Activated naive CD4-positive, alpha-beta T cell treated with anti-CD3 and anti-CD28 coated beads, Interleukin-2, amount 50 U/mL, for 24 hours (primary cell): Measurements from ENCODE around the gene PROP1.
"Not testable (repeated sequence)": the region's sequence is repeated elsewhere in the genome, so short reads cannot be mapped to it uniquely, and the experiment has no call there.

Experiments
- H3K27ac Mint-ChIP-seq: one replicate; pipeline ENCODE4 v1.8.0; 2021; ENCODE audit warnings: mild to moderate bottlenecking, mixed read lengths
- H3K27me3 Mint-ChIP-seq: one replicate; pipeline ENCODE4 v1.8.0; 2021; ENCODE audit warnings: mixed read lengths
- H3K36me3 Mint-ChIP-seq: one replicate; pipeline ENCODE4 v1.8.0; 2021; ENCODE audit warnings: mixed read lengths
- H3K4me1 Mint-ChIP-seq: one replicate; pipeline ENCODE4 v1.8.0; 2021; ENCODE audit warnings: mixed read lengths
- H3K4me3 Mint-ChIP-seq: one replicate; pipeline ENCODE4 v1.8.0; 2021; ENCODE audit warnings: mild to moderate bottlenecking, mixed read lengths
- H3K9me3 Mint-ChIP-seq: one replicate; pipeline ENCODE4 v1.8.0; 2021; ENCODE audit warnings: mixed read lengths

The PROP1 gene

DNA sequence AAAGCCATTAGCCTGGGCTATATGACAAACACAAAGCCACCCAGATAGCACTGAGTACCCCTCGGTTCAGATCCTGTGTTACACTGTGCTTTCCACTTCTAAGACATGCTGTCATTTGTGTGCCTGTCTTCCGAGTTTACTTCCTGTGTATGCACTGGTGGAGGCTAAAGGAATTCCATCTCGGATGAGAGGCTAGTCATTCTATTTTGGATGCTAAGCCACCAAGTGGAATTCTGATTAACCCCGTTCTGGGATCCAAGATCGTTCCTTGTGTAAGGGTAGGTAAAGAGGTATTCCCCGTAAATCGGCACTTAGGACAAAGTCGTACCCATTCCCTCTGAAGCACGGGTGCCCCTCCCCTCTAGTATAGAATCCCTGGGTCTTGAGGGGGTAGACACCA, 8.7 kb downstream of the PROP1 start:
- Mint-ChIP-seq H3K36me3 (no peaks in the 10 kb centered on the region), H3K4me3 (no peak overlapping the region), H3K4me1 (peaks cover 5% of the 10 kb centered on the region), H3K27me3 (peaks cover 28% of the 10 kb centered on the region), H3K9me3 (no peaks in the 10 kb centered on the region), H3K27ac (no peak overlapping the region)

DNA sequence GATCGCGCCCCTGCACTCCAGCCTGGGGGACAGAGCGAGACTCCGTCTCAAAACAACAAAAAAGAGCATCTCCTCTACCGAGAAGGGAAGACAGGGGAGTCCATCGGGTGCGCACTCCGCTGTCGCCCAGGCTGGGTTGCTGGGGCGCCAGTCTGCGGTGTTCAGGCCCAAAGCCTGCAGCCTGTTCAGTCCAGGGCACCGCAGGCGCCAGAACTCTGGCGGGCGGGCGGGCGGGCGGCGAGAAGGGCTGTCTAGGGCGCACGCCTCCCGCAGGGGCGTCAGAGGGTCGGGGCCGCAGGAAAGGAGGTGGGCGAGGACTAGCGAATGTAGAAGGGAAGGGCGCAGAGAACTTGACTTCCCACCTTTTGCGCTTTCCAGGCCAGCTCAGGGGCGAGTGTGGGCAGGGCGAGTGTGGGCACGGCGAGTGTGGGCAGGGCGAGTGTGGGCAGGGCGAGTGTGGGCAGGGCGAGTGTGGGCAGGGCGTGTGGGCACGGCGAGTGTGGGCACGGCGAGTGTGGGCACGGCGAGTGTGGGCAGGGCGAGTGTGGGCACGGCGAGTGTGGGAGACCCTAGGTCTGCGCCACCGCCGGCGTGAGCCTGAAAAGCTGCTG, 10.5 kb downstream of the PROP1 start:
- Mint-ChIP-seq H3K27me3 (peaks cover 35% of the 10 kb centered on the region), H3K9me3 (no peaks in the 10 kb centered on the region), H3K27ac (no peak overlapping the region), H3K36me3 (peaks cover 1% of the 10 kb centered on the region), H3K4me3 (peak overlapping the region; percentile 67), H3K4me1 (peaks cover 8% of the 10 kb centered on the region)

DNA sequence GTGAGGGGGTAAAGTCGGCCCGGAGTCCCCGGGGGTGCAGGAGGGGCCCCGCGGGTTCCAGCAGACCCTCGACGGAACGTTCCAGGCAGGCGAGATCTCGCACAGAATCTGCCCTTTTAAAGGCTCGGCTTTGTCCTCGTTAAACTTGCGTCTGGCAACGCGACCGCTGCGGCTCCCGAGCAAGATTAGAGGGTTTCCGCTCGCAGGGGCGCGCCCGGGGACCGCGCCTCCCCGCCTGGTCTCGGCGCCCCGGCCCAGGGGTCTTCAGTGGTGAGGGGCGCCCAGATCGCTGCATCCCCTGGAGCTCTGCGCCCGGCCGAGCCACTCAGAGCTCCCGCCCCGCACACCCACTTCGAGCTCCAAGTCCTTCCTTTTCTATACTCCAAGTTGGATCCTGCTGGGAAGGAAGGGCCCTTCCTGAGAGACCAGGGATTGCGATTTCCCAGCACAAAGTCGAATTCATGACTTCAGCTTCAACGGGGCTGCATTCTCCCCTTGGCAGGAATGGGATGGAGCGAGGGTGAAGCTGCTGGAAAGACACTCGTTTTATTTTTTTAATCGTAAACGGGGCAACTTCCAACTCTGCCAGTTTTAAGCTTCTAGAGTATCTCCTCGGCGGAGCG, 11.3 kb downstream of the PROP1 start:
- H3K27ac Mint-ChIP-seq, result no peak overlapping the region
- H3K9me3 Mint-ChIP-seq, result no peaks in the 10 kb centered on the region
- H3K27me3 Mint-ChIP-seq, result peaks cover 33% of the 10 kb centered on the region

DNA sequence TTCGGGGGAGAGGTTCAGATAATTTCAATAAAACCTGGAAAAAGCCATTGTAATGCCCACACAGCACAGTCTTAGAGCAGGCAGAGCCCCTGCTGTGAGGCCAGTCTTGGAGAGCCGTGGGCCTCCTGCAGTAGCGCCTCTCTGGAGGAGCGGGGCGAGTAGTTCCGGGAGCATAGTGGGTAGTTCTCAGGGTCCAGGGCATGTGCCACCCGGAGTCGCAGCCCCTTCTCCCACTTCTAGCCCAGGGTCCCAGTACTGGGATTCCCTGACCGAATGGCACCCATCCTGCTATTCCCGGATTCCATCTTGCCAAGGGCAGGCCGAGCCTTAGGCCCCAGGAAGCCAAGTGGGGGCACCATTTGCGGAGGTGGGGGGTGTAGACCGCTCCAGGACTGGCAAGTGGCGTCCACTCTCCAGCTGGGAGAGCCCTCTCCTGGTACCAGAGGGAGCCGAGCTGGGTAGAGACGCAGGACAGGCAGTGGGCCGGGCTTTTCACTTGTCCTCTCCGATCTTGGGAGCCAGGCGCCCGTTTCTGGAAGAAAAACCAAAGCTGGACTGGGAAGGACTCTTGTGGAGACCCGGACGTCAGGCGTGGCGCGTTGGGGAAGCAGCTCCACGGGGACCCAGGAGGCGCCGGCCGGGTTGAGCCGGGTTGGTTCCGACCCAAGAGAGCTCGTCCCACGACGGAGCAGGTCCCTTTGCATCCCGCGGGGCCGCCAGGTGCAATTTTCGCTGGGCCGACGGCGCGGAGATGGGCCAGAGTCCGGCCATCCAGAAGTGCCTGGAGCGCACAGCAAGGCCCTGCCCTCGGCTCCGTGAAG, 12.1 kb downstream of the PROP1 start:
- Mint-ChIP-seq H3K4me3 (no peak overlapping the region), H3K4me1 (peaks cover 8% of the 10 kb centered on the region), H3K27me3 (peaks cover 33% of the 10 kb centered on the region), H3K27ac (no peak overlapping the region), H3K36me3 (peaks cover 1% of the 10 kb centered on the region), H3K9me3 (no peaks in the 10 kb centered on the region)

More for the DNA sequence above, 11.3 kb downstream of the PROP1 start:
- Mint-ChIP-seq H3K4me1 (peaks cover 8% of the 10 kb centered on the region), H3K4me3 (peak overlapping the region; percentile 67), H3K36me3 (peaks cover 1% of the 10 kb centered on the region)

DNA sequence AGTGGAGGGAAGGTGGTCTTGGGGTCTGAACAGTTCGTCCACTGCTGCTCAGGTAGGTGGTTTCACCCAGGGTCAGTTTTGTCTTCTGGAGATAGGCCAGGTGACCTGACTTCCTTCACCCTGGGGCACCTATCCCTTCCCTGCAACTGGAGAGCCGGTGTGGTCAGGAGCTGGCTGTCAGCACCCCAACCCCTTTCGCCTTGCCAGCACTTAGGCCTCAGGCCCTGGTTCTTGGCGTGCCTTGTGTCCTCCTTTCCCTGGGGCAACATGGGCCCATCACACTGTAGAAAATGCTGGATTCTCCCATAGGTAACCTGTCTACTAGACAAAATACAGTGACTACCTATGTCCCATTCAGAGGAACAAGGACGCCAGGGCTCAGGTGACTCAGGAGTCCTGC, 13.1 kb downstream of the PROP1 start:
- Mint-ChIP-seq H3K4me1 (peaks cover 8% of the 10 kb centered on the region), H3K27ac (no peak overlapping the region), H3K9me3 (no peaks in the 10 kb centered on the region), H3K4me3 (no peak overlapping the region), H3K36me3 (peaks cover 1% of the 10 kb centered on the region), H3K27me3 (peaks cover 33% of the 10 kb centered on the region)

DNA sequence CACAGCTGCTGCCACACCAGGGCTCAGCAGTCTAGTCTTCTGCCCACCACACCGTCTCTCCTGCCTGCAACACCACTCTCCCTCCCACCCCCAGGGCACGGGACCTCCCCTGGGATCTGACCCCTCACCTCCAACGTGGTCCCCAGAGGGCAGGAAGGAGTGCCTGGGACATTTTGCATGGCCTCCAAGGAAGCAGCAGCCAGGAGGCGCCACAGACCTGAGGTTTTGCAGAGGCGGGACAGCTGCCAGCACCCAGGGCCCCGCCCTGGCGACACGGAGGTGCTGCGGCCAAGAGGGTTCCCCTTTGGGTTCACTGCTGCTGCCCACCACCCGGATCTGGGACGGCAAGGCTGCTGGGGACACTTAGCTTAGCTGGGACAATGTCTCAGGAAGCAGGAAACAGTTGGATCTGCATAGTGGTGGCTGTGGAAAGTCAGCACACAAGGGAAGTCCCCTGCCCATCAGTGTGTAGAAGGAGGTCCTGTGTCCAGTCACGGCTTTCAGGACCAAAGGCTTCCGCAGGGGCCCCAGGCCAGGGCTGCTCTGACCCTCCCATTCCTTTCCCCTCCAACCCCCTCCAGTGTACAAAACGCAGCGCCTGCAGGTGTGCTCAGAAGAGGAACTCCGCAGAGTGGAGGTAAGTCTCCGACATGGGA, 13.8 kb downstream of the PROP1 start:
- peaks cover 8% of the 10 kb centered on the region for H3K4me1 Mint-ChIP-seq
- peaks cover 29% of the 10 kb centered on the region for H3K27me3 Mint-ChIP-seq
- H3K36me3 Mint-ChIP-seq, result peaks cover 1% of the 10 kb centered on the region
- H3K4me3 Mint-ChIP-seq, result no peak overlapping the region
- H3K27ac Mint-ChIP-seq, result no peak overlapping the region
- no peaks in the 10 kb centered on the region for H3K9me3 Mint-ChIP-seq

DNA sequence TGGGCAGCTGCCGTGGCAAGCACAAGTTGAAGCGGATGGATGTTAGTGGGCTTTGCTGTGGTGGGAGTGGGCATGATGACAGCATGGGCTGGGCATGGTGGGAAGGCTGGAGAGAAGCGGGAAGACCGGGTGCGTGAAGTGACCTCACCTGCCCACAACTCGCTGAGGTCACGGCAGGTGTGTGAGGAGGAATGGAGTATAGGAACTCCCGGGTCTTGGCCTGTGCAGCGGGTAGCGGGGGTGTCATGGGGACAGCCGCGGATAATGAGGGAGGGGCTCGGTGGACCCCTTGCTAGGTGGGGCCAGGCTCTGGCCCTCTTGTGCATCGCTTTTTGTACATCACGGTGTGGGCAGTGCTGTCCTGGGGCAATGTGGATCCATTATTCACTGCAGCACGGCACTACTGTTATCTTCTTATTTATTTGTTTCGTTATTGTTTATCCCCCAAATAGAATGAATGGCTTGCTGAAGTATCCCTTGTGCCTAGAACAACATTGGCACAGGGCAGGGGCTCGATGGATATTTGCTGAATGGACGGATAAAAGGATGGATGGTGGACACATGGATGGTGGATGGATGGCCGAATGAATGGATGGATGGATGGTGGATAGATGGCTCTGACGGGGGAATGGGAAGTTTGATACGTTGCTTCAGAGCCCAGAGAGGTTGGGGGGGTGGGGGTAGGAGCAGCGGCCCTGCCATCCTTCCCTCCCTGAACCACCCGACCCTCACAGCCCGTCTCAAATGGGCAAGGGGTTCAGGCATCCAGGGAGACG, 14.6 kb downstream of the PROP1 start:
- Mint-ChIP-seq H3K4me1 (peaks cover 8% of the 10 kb centered on the region), H3K27me3 (peaks cover 29% of the 10 kb centered on the region), H3K9me3 (no peaks in the 10 kb centered on the region), H3K27ac (peak overlapping the region; percentile 42), H3K36me3 (peaks cover 1% of the 10 kb centered on the region), H3K4me3 (no peak overlapping the region)

DNA sequence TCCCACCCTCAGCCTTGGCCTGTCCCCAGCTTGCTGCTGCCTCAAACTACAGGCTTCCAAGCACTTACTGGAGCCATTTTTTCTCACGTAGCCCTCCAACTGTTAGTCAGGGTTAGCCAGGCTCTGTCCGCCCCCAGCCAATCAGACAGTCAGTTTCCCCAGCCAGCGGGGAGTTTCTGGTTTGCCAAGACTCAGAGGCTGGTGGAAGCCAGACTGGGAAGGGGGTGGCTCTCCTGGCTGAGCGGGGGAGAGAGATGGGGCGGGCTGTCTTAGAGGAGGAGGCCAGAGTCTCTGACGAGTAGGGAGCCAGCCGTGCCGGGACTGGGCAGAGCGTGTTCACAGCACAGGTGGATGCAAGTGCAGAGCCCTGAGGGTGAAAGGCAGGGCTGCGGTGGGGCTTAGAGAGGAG, 15.3 kb downstream of the PROP1 start:
- Mint-ChIP-seq H3K27me3 (peaks cover 24% of the 10 kb centered on the region), H3K36me3 (peaks cover 1% of the 10 kb centered on the region), H3K4me3 (no peak overlapping the region), H3K9me3 (no peaks in the 10 kb centered on the region), H3K4me1 (peaks cover 8% of the 10 kb centered on the region), H3K27ac (no peak overlapping the region)

DNA sequence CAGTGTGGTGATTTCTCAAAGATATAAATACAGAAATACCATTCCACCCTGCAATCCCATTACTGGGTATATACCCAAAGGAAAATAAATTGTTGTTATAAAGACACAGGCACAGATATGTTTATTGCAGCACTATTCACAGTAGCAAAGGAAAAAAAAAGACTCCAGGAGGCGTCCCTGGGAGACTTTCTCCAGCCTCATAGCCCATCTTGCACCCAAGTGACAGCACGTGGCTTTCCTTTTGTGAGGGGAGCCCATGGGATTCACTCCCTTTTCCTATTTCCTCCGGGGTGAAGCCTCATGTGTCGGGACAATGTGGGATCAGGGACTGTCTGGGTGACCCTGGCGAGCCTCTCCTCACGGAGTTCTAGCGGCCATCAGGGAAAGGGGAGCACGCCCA, 18.4 kb downstream of the PROP1 start:
- H3K27ac Mint-ChIP-seq, H3K4me3 Mint-ChIP-seq, H3K4me1 Mint-ChIP-seq, H3K36me3 Mint-ChIP-seq, H3K9me3 Mint-ChIP-seq: not testable (repeated sequence)
- H3K27me3 Mint-ChIP-seq, result peaks cover 13% of the 10 kb centered on the region

DNA sequence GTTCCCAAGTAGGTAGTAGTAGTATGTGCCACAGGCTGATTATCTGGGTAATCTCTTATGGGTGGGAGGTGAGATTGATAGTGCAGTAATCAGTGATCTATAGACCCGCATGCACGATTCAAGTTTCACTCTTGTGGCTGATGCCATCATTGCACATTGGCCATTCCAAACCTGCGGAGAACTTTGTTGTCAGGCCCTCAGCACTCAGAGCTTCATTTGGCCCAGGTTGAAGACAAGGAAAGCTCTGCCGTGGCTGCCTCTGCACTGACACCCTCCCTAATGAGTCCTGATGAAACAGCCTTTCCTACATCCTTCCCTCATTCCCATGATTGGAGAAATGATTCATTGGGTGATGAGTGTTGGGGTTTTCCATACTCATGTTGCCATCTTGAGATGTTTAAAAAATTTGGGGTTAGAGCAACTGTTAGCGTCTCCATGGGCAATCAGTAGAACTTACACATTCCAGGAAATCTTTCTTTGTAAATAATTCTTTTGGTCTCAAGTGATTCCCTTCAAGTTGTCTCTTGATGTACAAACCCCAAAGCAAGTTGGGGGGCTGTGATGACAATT, 22.9 kb downstream of the PROP1 start:
- H3K27ac Mint-ChIP-seq, result no peak overlapping the region
- H3K9me3 Mint-ChIP-seq, result no peaks in the 10 kb centered on the region

DNA sequence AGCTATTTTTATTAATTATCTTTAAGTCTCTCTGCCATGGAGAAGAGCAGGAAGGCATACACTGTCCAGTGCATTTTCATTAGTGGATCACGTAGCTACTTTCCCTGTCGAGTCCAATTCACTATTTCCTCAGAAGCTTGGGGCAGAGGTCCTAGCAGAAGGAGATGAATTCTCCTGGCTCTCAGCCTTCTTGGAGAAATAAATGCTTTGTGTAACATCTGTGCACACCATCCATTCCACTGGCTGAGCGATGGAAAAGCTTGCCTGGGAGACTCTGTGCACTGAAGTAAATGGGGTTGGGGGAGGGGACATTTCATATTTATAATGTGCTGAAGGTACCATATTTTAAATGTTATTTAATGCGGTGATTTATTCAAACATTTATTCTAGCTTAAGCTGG, 23.4 kb downstream of the PROP1 start:
- peaks cover 2% of the 10 kb centered on the region for H3K36me3 Mint-ChIP-seq
- no peak overlapping the region for H3K27ac Mint-ChIP-seq
- H3K27me3 Mint-ChIP-seq, result no peaks in the 10 kb centered on the region
- H3K4me3 Mint-ChIP-seq, result no peak overlapping the region
- no peaks in the 10 kb centered on the region for H3K9me3 Mint-ChIP-seq
- no peaks in the 10 kb centered on the region for H3K4me1 Mint-ChIP-seq

More for the DNA sequence above, 22.9 kb downstream of the PROP1 start:
- no peaks in the 10 kb centered on the region for H3K4me1 Mint-ChIP-seq
- peaks cover 2% of the 10 kb centered on the region for H3K36me3 Mint-ChIP-seq
- H3K27me3 Mint-ChIP-seq, result no peaks in the 10 kb centered on the region
- H3K4me3 Mint-ChIP-seq, result no peak overlapping the region

DNA sequence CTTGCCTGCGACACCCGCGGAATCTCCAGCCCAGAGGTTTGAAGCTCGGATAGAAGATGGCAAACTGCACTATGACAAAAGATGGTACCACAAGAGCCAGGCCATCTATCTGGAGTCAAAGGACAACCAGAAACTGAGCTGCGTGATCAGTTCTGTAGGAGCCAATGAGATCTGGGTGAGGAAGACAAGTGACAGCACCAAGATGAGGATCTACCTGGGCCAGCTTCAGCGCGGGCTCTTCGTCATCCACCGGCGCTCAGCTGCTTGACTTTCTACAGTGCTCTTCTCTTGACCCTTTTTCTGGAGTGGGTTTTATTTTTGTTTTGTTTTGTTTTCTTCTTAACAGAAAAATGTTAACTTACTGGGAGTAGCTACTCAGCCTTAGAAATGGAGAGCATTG, 24.0 kb downstream of the PROP1 start:
- not testable (repeated sequence) for H3K4me1 Mint-ChIP-seq, H3K4me3 Mint-ChIP-seq, H3K9me3 Mint-ChIP-seq, H3K27ac Mint-ChIP-seq, H3K27me3 Mint-ChIP-seq, H3K36me3 Mint-ChIP-seq

DNA sequence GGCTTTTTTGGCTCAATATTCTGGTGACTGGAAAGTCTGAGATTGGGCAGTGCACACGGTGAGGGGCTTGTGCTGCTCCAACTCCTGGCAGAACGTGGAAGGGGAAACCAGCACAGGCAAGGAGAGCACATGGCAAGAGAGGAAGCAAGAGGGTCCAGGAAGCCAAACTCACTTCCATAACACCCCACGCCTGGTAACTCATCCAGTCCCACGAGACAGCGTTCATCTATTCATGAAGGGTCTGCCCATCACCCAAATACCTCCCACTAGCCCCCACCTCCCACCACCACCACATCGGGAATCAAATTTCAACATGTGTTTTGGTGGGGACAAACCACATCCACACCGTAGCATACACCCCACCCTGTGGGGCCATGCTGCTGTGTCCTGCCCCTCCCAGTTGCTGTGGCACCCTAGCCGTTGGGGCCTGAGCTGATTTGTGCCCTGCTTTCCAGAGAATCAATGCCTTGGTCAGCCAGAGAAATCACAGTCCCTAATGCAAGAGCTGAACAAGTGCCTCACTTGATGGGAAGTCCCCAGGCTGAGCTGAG, 27.3 kb downstream of the PROP1 start:
- Mint-ChIP-seq H3K9me3 (no peaks in the 10 kb centered on the region), H3K27ac (no peak overlapping the region), H3K27me3 (no peaks in the 10 kb centered on the region), H3K4me1 (peaks cover 4% of the 10 kb centered on the region), H3K36me3 (no peaks in the 10 kb centered on the region), H3K4me3 (no peak overlapping the region)

DNA sequence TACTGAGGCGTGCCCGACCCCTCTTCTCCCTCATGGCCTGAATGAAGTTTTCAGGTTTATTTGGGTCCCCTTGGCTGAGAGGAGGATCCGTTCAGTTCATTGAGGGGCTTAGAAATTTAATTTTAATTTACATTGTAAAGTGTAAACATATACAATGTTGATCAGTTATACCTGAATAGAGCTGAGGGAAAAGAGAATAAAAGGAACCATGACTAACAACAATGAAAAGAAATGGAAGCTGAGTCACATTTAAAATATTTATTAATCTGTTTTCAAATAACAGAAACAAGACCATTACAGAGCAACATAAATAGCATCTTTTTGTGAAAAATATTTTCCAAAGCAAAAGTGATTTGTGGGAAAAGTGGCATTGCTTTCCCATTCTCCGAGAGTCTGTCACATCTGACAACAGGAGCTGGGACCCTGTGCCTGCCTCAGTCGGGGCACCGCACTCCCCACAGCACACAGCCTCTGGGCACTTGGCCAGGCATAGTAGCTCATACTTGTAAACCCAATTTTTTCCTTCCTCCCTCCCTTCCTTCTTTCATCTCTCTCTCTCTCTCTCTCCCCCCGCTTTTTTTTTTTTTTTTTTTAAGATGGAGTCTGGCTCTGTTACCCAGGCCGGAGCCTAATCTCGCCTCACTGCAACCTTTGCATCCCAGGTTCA, 28.7 kb downstream of the PROP1 start:
- Mint-ChIP-seq H3K27ac (no peak overlapping the region), H3K27me3 (no peaks in the 10 kb centered on the region), H3K9me3 (no peaks in the 10 kb centered on the region), H3K4me3 (no peak overlapping the region), H3K36me3 (no peaks in the 10 kb centered on the region), H3K4me1 (peaks cover 4% of the 10 kb centered on the region)
